ENCODE results near the gene ATP6V1G2. TPM values are rescaled to one million over a fixed set of nuclear protein-coding genes. Genes with fewer than 3 reads are reported as not detected.
"Not testable (repeated sequence)": the region's sequence is repeated elsewhere in the genome, so short reads cannot be mapped to it uniquely, and the experiment has no call there.

Gene ATP6V1G2
- total and polyA plus RNA-seq, 2 experiments from 2014 or later: 2.4 to 2.7 TPM

DNA sequence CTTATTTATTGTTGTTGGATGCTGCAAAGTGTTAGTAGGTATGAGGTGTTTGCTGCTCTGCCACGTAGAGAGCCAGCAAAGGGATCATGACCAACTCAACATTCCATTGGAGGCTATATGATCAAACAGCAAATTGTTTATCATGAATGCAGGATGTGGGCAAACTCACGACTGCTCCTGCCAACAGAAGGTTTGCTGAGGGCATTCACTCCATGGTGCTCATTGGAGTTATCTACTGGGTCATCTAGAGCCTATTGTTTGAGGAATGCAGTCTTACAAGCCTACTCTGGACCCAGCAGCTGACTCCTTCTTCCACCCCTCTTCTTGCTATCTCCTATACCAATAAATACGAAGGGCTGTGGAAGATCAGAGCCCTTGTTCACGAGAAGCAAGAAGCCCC, 36.4 kb downstream of the ATP6V1G2 start (continued):
- TF ChIP-seq, protein P1, sequence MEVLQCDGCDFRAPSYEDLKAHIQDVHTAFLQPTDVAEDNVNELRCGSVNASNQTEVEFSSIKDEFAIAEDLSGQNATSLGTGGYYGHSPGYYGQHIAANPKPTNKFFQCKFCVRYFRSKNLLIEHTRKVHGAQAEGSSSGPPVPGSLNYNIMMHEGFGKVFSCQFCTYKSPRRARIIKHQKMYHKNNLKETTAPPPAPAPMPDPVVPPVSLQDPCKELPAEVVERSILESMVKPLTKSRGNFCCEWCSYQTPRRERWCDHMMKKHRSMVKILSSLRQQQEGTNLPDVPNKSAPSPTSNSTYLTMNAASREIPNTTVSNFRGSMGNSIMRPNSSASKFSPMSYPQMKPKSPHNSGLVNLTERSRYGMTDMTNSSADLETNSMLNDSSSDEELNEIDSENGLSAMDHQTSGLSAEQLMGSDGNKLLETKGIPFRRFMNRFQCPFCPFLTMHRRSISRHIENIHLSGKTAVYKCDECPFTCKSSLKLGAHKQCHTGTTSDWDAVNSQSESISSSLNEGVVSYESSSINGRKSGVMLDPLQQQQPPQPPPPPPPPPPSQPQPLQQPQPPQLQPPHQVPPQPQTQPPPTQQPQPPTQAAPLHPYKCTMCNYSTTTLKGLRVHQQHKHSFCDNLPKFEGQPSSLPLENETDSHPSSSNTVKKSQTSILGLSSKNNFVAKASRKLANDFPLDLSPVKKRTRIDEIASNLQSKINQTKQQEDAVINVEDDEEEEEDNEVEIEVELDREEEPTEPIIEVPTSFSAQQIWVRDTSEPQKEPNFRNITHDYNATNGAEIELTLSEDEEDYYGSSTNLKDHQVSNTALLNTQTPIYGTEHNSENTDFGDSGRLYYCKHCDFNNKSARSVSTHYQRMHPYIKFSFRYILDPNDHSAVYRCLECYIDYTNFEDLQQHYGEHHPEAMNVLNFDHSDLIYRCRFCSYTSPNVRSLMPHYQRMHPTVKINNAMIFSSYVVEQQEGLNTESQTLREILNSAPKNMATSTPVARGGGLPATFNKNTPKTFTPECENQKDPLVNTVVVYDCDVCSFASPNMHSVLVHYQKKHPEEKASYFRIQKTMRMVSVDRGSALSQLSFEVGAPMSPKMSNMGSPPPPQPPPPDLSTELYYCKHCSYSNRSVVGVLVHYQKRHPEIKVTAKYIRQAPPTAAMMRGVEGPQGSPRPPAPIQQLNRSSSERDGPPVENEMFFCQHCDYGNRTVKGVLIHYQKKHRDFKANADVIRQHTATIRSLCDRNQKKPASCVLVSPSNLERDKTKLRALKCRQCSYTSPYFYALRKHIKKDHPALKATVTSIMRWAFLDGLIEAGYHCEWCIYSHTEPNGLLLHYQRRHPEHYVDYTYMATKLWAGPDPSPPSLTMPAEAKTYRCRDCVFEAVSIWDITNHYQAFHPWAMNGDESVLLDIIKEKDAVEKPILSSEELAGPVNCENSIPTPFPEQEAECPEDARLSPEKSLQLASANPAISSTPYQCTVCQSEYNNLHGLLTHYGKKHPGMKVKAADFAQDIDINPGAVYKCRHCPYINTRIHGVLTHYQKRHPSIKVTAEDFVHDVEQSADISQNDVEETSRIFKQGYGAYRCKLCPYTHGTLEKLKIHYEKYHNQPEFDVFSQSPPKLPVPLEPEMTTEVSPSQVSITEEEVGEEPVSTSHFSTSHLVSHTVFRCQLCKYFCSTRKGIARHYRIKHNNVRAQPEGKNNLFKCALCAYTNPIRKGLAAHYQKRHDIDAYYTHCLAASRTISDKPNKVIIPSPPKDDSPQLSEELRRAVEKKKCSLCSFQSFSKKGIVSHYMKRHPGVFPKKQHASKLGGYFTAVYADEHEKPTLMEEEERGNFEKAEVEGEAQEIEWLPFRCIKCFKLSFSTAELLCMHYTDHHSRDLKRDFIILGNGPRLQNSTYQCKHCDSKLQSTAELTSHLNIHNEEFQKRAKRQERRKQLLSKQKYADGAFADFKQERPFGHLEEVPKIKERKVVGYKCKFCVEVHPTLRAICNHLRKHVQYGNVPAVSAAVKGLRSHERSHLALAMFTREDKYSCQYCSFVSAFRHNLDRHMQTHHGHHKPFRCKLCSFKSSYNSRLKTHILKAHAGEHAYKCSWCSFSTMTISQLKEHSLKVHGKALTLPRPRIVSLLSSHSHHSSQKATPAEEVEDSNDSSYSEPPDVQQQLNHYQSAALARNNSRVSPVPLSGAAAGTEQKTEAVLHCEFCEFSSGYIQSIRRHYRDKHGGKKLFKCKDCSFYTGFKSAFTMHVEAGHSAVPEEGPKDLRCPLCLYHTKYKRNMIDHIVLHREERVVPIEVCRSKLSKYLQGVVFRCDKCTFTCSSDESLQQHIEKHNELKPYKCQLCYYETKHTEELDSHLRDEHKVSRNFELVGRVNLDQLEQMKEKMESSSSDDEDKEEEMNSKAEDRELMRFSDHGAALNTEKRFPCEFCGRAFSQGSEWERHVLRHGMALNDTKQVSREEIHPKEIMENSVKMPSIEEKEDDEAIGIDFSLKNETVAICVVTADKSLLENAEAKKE (CRISPR knock-in tag; IDR thresholded peaks at IDR 0.05): no peak
- TF ChIP-seq JUNB (IDR thresholded peaks at IDR 0.05; ENCODE audit: unreplicated experiment): no peak
- TF ChIP-seq, protein P2, sequence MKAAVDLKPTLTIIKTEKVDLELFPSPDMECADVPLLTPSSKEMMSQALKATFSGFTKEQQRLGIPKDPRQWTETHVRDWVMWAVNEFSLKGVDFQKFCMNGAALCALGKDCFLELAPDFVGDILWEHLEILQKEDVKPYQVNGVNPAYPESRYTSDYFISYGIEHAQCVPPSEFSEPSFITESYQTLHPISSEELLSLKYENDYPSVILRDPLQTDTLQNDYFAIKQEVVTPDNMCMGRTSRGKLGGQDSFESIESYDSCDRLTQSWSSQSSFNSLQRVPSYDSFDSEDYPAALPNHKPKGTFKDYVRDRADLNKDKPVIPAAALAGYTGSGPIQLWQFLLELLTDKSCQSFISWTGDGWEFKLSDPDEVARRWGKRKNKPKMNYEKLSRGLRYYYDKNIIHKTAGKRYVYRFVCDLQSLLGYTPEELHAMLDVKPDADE (IDR thresholded peaks at IDR 0.05): no peak

DNA sequence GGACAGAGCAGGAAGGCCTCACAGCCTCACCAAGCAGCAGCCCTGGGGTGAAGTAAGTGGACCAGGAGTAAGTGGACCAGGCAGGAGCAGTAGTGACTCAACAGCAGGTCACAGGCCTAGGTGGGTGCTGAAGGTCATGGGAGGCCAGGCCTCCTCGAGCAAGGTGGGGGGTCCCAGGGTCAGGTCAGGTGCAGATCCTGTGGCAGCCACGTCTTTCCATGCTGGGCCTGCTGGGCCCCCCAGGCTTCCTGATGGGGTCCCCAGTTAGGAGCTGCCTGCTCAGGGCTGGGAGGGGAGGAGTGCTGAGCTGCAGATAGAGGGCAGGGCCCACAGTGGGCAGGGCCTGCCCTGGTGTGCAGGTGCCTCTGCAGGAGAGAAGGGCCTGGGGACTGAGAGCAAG, 37.4 kb downstream of the ATP6V1G2 start:
- not testable (repeated sequence) for H3K79me2 ChIP-seq (replicated peaks; ENCODE audit: insufficient read depth); H3K4me1 Mint-ChIP-seq; H2AFZ ChIP-seq; H3K27me3 ChIP-seq (ENCODE audit: insufficient read depth); H3K27ac ChIP-seq (ENCODE audit: low read depth); H3K4me3 ChIP-seq; H3K9me3 Mint-ChIP-seq; H3K36me3 ChIP-seq (ENCODE audit: insufficient read depth); H3K4me3 Mint-ChIP-seq; H3K27me3 Mint-ChIP-seq (ENCODE audit: insufficient read depth, low read depth, poor library complexity); H3K4me2 ChIP-seq; H4K20me1 ChIP-seq (replicated peaks; ENCODE audit: insufficient read depth); H3F3A ChIP-seq (replicated peaks; ENCODE audit: low read depth); H3K9me2 ChIP-seq (ENCODE audit: insufficient read depth); H3K27ac Mint-ChIP-seq; ATAC-seq; H3K4me1 ChIP-seq (ENCODE audit: insufficient read depth); DNase-seq (ENCODE audit: low spot score)
- H3K36me3 Mint-ChIP-seq (ENCODE audit: low read depth): peaks cover 41% of the 10 kb centered on the region

DNA sequence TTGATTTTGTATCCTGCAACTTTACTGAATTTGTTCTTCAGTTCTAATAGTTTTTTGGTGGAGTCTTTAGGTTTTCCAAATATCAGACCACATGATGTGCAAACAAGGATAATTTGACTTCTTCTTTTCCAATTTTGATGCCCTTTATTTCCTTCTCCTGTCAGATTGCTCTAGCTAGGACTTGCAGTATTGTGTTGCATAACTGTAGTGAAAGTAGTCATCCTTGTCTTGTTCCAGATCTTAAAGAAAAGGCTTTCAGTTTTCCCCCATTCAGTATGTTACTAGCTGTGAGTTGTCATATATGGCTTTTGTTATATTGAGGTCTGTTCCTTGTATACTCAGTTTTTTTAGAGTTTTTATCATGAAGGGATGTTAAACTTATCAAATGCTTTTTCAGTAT, 43.8 kb downstream of the ATP6V1G2 start:
- peaks cover 8% of the 10 kb centered on the region for H3K4me1 ChIP-seq (ENCODE audit: insufficient read depth)
- DNase-seq (ENCODE audit: low spot score) (no peak), ATAC-seq (no peak)
- no peaks in the 10 kb centered on the region for H3F3A ChIP-seq (replicated peaks; ENCODE audit: low read depth)
- Mint-ChIP-seq H3K9me3 (no peaks in the 10 kb centered on the region; the same call in 2 of the 3 replicates), H3K27me3 (ENCODE audit: insufficient read depth, low read depth, poor library complexity) (peaks cover 16% of the 10 kb centered on the region), H3K27ac (no peak overlapping the region), H3K4me1 (peaks cover 29% of the 10 kb centered on the region), H3K36me3 (ENCODE audit: low read depth) (peaks cover 8% of the 10 kb centered on the region; the same call in 2 of the 3 replicates), H3K4me3 (no peak overlapping the region)
- H2AFZ ChIP-seq: no peak overlapping the region
- H3K4me2 ChIP-seq: no peak overlapping the region
- H3K27ac ChIP-seq (ENCODE audit: low read depth): no peak overlapping the region
- H3K27me3 ChIP-seq (ENCODE audit: insufficient read depth): peaks cover 12% of the 10 kb centered on the region; the same call in 1 of the 2 replicates
- H3K79me2 ChIP-seq (replicated peaks; ENCODE audit: insufficient read depth): peaks cover 42% of the 10 kb centered on the region
- H3K9me2 ChIP-seq (ENCODE audit: insufficient read depth): no peaks in the 10 kb centered on the region
- H3K4me3 ChIP-seq: no peak overlapping the region
- no peaks in the 10 kb centered on the region for H3K36me3 ChIP-seq (ENCODE audit: insufficient read depth)
- H4K20me1 ChIP-seq (replicated peaks; ENCODE audit: insufficient read depth): peaks cover 14% of the 10 kb centered on the region
- TF ChIP-seq CREB1 (CRISPR knock-in tag; IDR thresholded peaks at IDR 0.05; ENCODE audit: low read depth) (no peak), EZH2 (IDR thresholded peaks at IDR 0.05; ENCODE audit: low read depth, unreplicated experiment) (no peak), ZNF331 (CRISPR knock-in tag; IDR thresholded peaks at IDR 0.05; ENCODE audit: low read depth) (no peak)
- TF ChIP-seq, protein P3, sequence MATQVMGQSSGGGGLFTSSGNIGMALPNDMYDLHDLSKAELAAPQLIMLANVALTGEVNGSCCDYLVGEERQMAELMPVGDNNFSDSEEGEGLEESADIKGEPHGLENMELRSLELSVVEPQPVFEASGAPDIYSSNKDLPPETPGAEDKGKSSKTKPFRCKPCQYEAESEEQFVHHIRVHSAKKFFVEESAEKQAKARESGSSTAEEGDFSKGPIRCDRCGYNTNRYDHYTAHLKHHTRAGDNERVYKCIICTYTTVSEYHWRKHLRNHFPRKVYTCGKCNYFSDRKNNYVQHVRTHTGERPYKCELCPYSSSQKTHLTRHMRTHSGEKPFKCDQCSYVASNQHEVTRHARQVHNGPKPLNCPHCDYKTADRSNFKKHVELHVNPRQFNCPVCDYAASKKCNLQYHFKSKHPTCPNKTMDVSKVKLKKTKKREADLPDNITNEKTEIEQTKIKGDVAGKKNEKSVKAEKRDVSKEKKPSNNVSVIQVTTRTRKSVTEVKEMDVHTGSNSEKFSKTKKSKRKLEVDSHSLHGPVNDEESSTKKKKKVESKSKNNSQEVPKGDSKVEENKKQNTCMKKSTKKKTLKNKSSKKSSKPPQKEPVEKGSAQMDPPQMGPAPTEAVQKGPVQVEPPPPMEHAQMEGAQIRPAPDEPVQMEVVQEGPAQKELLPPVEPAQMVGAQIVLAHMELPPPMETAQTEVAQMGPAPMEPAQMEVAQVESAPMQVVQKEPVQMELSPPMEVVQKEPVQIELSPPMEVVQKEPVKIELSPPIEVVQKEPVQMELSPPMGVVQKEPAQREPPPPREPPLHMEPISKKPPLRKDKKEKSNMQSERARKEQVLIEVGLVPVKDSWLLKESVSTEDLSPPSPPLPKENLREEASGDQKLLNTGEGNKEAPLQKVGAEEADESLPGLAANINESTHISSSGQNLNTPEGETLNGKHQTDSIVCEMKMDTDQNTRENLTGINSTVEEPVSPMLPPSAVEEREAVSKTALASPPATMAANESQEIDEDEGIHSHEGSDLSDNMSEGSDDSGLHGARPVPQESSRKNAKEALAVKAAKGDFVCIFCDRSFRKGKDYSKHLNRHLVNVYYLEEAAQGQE (IDR thresholded peaks at IDR 0.05; ENCODE audit: unreplicated experiment): no peak
- TF ChIP-seq, protein P4, sequence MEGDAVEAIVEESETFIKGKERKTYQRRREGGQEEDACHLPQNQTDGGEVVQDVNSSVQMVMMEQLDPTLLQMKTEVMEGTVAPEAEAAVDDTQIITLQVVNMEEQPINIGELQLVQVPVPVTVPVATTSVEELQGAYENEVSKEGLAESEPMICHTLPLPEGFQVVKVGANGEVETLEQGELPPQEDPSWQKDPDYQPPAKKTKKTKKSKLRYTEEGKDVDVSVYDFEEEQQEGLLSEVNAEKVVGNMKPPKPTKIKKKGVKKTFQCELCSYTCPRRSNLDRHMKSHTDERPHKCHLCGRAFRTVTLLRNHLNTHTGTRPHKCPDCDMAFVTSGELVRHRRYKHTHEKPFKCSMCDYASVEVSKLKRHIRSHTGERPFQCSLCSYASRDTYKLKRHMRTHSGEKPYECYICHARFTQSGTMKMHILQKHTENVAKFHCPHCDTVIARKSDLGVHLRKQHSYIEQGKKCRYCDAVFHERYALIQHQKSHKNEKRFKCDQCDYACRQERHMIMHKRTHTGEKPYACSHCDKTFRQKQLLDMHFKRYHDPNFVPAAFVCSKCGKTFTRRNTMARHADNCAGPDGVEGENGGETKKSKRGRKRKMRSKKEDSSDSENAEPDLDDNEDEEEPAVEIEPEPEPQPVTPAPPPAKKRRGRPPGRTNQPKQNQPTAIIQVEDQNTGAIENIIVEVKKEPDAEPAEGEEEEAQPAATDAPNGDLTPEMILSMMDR (conservative IDR thresholded peaks at IDR 0.05; ENCODE audit: low read depth in 2 of 2): no peak

Measured in GM23338 (cell line).